Inferior parietal cortex (tissue), 1 donor: ENCODE data around the gene ASCC3.
"Not testable (repeated sequence)": the region's sequence is repeated elsewhere in the genome, so short reads cannot be mapped to it uniquely, and the experiment has no call there.

Experiments
- DNase-seq: peaks from one replicate; pipeline ENCODE4 v3.0.0-alpha.2; 2016; ENCODE audit errors: extremely low spot score

The ASCC3 gene

DNA sequence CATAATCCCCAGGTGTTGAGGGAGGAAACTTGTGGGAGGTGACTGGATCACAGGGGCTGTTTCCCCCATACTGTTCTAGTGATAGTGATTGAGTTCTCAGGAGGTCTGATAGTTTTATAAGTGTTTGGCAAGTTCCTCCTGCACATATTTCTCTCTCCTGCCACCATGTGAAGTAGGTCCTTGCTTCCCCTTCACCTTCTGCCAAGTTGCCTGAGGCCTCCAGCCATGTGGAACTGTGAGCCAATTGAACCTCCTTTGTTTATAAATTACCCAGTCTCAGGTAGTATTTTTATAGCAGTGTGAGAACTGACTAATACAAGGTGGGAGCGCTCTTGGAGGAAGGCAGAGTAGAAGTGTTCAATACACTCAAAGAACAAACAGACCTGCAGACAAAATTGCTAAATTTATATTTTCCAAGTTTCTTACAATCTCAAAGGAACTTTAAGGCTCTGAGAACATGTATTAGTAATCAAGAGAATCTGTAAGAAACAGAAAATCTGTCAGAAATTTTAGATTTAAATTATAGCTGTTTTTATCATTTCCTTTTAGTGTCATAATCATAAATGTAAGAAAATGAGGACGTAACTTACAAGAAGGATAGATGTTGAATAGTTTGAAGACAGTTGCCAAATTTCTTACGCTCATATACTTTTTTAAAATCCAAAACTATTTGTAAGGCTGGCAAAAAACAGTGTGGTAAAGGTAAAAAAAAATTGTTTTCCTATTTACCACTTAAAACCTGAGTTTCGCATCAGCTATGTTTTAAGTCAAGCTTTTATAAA, 77.7 kb downstream of the ASCC3 start:
- DNase-seq, result no peak

DNA sequence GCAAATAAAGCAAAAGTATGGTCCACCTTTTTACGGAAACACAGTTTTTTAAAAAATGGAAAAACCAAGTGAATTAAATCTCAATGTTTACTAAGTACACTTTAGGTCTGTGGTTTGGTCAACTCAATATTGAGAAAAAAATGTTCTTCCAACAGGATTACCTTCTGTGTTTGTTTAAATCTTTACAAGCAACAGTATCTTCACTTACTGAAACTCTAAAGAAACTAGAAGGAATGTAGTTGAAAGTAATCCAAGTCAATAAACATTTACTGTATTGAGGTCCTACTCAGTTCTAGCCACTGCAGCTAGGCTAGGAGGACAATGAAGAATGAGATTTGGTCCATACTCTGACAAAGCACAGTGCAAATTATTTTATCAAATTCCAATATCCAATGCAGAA, 80.1 kb downstream of the ASCC3 start:
- no peak for DNase-seq

- no peak for DNase-seq
Observed at GRCh38 chr6:100796049-100796823, 84.9 kb downstream of the ASCC3 start.

DNA sequence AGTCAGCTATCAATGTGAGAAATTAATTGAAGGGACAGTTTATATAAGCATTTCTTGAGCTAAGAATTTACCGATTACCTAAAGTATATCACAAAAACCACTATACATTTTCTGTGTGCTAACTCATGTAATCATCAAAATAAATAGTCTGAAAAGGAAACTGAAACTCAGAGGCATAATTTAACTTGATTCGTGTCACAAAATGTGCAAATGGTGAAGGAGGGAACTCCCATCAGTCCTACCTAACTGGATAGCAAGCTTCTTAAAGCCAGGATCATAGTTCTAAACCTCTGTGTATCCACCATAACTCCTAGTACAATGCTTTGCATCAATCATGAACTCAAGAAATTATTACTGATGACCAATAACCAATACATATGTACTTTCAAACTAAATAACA, 91.0 kb downstream of the ASCC3 start:
- DNase-seq, result no peak

GRCh38 chr6:100785982-100786381, 95.1 kb downstream of the ASCC3 start:
- DNase-seq, result no peak

DNA sequence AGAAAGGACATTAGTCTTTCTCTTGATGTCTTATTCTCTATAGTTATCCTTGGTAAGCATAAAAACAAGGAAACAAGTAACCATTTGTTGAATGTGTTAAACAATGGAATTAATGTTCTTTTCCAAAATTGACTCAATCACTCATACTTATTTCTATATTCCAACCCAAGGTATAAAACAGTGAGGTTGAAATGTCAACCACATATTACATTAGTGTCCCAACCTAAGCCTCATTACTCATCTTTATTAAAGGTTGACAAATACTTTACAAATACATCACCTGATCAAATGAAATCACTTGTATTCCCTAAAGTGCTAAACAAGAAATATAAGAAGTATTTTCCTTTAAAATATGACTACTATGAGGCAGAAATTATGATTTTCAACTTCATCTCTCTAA, 100.5 kb downstream of the ASCC3 start:
- DNase-seq, result no peak

DNA sequence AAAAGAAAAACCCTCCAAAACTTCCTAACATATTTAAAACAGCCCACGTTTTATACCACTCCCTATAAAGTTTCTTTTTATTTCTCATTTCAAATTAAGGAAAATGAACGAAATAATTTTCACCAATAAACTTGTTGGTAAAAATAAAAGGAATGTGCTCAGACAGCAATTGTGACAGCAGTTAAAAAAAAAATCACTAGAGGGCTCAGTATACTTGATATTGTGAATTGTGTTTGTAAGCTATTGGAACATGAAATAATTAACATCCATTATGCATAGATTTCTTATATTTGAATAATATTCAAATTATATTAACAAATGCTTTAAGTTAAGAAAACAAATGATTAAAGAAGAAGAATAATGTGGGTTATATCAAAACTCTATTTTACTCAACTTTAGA, 105.5 kb downstream of the ASCC3 start:
- DNase-seq, result no peak

- no peak for DNase-seq
Observed at GRCh38 chr6:100774681-100775080, 106.4 kb downstream of the ASCC3 start.

DNA sequence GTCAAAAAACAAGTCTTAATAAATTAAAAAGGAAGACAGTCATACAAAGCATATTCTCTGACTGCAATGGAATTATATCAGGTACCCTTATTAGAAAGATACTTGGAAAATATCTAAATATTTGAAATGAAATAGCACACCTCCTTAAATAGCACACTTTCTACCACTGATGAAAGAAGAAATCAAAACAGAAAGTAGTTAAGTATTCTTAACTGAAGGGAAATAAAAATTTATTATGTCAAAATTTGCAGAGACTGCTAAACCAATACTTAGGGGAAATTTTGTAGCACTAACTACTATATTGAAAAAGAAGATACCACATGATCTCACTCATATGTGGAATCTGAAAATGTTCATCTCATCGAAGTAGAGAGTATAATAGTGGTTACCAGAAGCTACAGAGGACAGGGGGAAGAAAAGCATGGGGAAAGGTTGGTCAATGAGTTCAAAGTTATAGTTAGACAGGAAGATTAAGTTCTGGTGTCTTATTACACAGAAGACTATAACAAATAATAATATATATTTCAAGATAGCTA, 112.2 kb downstream of the ASCC3 start:
- DNase-seq, result no peak

DNA sequence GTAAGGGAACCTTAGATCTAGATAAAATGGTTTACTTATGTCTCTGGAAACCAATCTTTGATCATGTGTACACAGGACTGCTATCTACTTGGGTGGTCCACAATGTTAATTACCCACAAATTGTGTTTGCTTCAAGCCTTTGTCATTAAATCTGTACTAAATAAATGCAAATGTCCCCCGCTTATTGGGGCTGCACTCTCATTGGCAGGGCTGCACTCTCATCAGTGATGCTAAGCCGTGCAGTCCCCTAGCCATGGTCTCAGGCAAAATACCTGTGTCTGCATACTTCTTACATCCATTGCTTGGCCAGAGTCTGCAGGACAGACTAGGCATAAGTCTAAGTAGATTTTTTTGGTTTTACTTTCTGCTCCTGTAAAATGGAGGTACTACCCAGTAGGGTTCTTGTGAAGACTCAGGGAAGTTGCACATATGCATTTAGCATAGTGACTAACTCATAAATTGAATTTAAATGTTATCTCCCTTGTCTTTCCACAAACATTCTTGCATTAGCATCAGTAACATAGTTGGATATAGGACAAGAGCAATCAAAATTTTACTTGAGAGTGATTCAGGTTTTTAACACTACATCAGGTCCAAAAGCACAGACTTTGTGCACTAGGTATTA, 117.4 kb downstream of the ASCC3 start:
- no peak for DNase-seq

GRCh38 chr6:100761841-100762240, 119.3 kb downstream of the ASCC3 start:
- DNase-seq, result no peak

- DNase-seq, result not testable (repeated sequence)
Observed at GRCh38 chr6:100758386-100758785, 122.7 kb downstream of the ASCC3 start.

- no peak for DNase-seq
Observed at GRCh38 chr6:100753421-100753820, 127.7 kb downstream of the ASCC3 start.

- no peak for DNase-seq
Observed at GRCh38 chr6:100751590-100751989, 129.5 kb downstream of the ASCC3 start.

DNA sequence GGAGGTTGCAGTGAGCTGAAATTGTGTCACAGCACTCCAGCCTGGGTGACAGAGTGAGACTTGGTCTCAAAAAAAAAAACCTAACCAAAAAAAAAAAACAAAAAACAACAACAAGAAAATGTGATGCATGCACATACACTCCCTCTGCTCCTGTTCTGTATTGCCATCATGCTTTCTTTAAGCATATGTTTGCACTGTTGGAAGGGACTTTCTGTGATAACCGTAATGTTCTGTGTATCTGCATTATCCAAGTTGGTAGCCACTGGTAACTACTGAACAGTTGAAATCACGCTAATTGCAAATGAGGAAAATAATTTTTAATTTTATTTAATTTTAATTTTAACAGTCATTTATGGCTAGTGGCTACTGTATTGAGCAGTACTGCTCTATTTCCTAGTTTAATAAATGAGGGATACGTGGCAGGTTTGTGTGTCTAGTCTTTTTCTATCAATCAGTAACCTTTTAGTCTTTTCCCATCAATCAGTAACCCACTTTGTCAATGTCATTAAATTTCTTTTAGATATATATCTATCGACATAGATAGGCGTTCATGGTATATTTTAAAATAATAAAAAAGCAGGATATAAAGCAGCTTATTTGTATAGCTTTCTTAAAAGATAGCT, 135.6 kb downstream of the ASCC3 start:
- DNase-seq, result no peak

- no peak for DNase-seq
Observed at GRCh38 chr6:100740439-100740838, 140.7 kb downstream of the ASCC3 start.

- not testable (repeated sequence) for DNase-seq
Observed at GRCh38 chr6:100737720-100738119, 143.4 kb downstream of the ASCC3 start.

DNA sequence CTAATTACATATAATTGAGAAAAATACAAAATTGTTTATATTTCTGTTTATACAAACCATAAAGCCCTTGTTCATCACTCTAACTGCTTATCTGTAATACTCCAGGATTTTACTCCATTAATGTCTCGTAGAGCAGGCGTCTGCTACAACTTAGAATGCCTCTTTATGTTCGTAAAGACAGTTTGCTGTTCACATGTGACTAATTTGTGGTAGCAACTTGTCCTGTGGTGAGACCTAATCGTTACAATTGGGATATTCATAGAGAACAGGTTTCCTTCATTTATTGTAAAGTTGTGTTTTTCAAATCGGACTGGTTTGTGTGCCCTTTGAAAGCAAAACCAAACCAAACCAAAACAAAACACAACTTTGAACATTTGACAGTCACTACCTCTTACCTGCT, 149.7 kb downstream of the ASCC3 start:
- no peak for DNase-seq

DNA sequence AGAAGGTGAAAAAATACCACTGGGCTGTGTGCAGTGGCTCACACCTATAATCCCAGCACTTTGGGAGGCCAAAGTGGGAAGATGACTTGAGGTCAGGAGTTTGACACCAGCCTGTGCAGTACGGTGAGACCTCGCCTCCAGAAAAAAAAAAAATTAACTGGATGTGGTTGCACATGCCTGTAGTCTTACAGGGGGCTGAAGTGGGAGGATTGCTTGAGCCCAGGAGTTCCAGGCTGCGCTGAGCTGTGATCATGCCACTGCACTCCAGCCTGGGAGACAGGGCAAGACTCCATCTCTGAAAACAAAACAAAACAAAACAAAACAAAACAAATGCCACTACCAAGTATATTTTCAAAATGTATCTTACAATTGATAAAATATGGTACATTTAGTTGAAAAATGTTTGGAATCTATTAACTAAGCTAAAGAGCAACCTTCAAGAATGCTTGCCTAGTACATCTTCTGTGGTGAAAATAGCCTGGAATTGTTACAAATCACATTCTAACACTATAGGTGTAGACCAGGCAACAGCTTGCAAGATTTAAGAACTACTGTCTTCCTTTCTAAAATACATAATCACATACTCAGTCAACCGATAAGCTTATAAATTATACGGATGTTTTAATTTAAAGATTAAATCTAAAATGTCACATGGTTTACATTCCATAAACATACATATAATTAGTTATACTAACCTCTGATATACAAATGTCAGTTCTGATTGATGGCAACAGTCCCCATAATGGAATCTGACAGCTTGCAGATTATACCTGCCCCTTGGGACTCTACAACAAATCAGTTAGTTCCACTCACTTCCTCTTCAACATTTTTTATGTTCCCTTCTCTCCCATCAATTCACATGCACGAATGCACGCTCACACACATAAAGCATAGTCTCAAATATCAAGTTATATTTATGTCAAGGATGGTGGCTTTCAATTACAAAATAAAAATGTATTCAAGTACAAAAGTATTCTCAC, 150.8 kb downstream of the ASCC3 start:
- DNase-seq, result no peak

- no peak for DNase-seq
Observed at GRCh38 chr6:100726666-100727065, 154.5 kb downstream of the ASCC3 start.

DNA sequence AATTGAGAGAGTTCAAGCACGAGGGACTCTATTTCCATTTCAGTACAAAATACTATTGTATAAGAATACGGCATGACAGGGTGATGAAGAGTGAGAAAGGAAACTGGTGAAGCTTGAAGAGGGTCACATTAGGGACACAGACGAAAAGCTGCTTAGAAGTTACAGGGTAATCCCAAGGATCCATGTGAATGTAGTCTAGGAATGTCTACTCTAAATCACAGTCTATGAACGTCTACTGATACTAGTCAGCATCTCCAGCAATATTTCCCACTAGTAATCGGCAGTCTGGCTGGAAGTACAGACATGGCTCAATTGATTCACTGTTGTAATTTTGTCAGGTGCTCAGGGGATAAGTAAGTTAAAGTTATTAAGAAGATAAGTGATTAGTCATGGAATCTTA, 156.4 kb downstream of the ASCC3 start:
- DNase-seq, result no peak
